H1 (cell line): ENCODE results near the gene GRAMD1B. TPM values are rescaled to one million over a fixed set of nuclear protein-coding genes. Genes with fewer than 3 reads are reported as not detected.

Experiments used
- EGR1 ChIP-seq: IDR thresholded peaks from 2 replicates; pipeline ENCODE4 v1.6.1; 2011; ENCODE audit warnings: low read depth, low read length, borderline replicate concordance
- SUZ12 ChIP-seq: fragments of 200-600 bp; sonication (generic); IDR thresholded peaks from 2 replicates; pipeline ENCODE4 v1.6.1; 2012; ENCODE audit warnings: mild to moderate bottlenecking, inconsistent platforms, low read length, moderate library complexity, mixed read lengths
- TCF12 ChIP-seq: IDR thresholded peaks from 2 replicates; pipeline ENCODE4 v1.6.1; 2011; ENCODE audit warnings: low read depth, mild to moderate bottlenecking, low read length
- polyA plus RNA-seq, 7 experiments: library from polyadenylated mRNA; depleted of rRNA in 3 of 7; stranded (reverse) in 5 of 7; unstranded in 2 of 7; fragments of >200 nt in 5 of 7; fragments of 200-250 nt in 2 of 7; gene quantifications; 1 replicate in 5 of 7; 2 replicates in 1 of 7; 4 replicates in 1 of 7; pipeline versions ENCODE4 v1.2.1 to v1.2.3, GENCODE V29; 2011 to 2013; ENCODE audit warnings: missing spikeins in 2 of 7, mixed read lengths in 2 of 7
- total RNA-seq: library from RNA; stranded (reverse); fragmentation: NEBNext Ultra II Directional; extraction: Animal tissue kit (Norgen Biotek cat#: 25700); gene quantifications from 2 replicates; pipeline ENCODE4 v1.2.1, GENCODE V29; 2021
- TF ChIP-seq, protein P1 (sequence below): fragments of 300-600 bp; sonication (generic); IDR thresholded peaks from 2 replicates; pipeline ENCODE4 v1.7.1; 2012; ENCODE audit warnings: low read length, moderate library complexity, mild to moderate bottlenecking, inconsistent platforms; ENCODE audit not compliant: insufficient replicate concordance

Gene GRAMD1B
- total and polyA plus RNA-seq, 2 of the 8 experiments (the other 6 are each of a cell fraction or from before 2014, with no cell fraction given) = 10.1 to 21.2 TPM

DNA sequence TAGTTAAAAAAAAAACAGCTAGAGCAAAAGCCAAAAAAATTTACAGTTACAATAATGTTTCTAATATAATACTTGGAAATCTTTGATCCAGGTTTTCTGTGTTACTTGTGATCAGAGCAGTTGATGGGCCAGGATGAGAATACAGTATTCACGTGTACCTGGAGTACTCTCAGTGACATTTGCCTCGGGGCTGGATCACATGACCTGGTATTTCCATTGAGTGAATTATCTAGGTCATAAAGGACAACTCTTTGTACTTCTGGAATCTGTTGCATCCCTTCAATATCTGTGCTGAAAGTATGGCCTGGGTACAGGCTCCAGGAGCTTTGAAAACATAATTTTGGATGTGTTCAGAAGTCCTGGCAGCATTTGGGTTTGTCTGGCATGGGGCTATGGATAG is 93.5 kb downstream of the GRAMD1B start (continued):
- TF ChIP-seq, protein P1, sequence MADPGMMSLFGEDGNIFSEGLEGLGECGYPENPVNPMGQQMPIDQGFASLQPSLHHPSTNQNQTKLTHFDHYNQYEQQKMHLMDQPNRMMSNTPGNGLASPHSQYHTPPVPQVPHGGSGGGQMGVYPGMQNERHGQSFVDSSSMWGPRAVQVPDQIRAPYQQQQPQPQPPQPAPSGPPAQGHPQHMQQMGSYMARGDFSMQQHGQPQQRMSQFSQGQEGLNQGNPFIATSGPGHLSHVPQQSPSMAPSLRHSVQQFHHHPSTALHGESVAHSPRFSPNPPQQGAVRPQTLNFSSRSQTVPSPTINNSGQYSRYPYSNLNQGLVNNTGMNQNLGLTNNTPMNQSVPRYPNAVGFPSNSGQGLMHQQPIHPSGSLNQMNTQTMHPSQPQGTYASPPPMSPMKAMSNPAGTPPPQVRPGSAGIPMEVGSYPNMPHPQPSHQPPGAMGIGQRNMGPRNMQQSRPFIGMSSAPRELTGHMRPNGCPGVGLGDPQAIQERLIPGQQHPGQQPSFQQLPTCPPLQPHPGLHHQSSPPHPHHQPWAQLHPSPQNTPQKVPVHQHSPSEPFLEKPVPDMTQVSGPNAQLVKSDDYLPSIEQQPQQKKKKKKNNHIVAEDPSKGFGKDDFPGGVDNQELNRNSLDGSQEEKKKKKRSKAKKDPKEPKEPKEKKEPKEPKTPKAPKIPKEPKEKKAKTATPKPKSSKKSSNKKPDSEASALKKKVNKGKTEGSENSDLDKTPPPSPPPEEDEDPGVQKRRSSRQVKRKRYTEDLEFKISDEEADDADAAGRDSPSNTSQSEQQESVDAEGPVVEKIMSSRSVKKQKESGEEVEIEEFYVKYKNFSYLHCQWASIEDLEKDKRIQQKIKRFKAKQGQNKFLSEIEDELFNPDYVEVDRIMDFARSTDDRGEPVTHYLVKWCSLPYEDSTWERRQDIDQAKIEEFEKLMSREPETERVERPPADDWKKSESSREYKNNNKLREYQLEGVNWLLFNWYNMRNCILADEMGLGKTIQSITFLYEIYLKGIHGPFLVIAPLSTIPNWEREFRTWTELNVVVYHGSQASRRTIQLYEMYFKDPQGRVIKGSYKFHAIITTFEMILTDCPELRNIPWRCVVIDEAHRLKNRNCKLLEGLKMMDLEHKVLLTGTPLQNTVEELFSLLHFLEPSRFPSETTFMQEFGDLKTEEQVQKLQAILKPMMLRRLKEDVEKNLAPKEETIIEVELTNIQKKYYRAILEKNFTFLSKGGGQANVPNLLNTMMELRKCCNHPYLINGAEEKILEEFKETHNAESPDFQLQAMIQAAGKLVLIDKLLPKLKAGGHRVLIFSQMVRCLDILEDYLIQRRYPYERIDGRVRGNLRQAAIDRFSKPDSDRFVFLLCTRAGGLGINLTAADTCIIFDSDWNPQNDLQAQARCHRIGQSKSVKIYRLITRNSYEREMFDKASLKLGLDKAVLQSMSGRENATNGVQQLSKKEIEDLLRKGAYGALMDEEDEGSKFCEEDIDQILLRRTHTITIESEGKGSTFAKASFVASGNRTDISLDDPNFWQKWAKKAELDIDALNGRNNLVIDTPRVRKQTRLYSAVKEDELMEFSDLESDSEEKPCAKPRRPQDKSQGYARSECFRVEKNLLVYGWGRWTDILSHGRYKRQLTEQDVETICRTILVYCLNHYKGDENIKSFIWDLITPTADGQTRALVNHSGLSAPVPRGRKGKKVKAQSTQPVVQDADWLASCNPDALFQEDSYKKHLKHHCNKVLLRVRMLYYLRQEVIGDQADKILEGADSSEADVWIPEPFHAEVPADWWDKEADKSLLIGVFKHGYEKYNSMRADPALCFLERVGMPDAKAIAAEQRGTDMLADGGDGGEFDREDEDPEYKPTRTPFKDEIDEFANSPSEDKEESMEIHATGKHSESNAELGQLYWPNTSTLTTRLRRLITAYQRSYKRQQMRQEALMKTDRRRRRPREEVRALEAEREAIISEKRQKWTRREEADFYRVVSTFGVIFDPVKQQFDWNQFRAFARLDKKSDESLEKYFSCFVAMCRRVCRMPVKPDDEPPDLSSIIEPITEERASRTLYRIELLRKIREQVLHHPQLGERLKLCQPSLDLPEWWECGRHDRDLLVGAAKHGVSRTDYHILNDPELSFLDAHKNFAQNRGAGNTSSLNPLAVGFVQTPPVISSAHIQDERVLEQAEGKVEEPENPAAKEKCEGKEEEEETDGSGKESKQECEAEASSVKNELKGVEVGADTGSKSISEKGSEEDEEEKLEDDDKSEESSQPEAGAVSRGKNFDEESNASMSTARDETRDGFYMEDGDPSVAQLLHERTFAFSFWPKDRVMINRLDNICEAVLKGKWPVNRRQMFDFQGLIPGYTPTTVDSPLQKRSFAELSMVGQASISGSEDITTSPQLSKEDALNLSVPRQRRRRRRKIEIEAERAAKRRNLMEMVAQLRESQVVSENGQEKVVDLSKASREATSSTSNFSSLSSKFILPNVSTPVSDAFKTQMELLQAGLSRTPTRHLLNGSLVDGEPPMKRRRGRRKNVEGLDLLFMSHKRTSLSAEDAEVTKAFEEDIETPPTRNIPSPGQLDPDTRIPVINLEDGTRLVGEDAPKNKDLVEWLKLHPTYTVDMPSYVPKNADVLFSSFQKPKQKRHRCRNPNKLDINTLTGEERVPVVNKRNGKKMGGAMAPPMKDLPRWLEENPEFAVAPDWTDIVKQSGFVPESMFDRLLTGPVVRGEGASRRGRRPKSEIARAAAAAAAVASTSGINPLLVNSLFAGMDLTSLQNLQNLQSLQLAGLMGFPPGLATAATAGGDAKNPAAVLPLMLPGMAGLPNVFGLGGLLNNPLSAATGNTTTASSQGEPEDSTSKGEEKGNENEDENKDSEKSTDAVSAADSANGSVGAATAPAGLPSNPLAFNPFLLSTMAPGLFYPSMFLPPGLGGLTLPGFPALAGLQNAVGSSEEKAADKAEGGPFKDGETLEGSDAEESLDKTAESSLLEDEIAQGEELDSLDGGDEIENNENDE = no peak
- no peak for TF ChIP-seq EGR1
- TF ChIP-seq SUZ12 = no peak
- no peak for TF ChIP-seq TCF12
